HepG2 (cell line): ENCODE measurements around the gene L3MBTL1. TPM values are rescaled to one million over a fixed set of nuclear protein-coding genes. Genes with fewer than 3 reads are reported as not detected.

ENCODE experiments used
- AKAP8 ChIP-seq: sonication (generic); formaldehyde crosslinking; IDR thresholded peaks from 2 replicates; pipeline ENCODE4 v1.5.1; 2020; ENCODE audit warnings: mild to moderate bottlenecking, missing genetic modification reagents
- BHLHE40 ChIP-seq: IDR thresholded peaks from 2 replicates; pipeline ENCODE4 v1.6.1; 2011; ENCODE audit warnings: low read length, improper control_type of control experiment
- EP300 ChIP-seq, 3 experiments: sonication (generic) in 1 of 3; formaldehyde crosslinking in 1 of 3; IDR thresholded peaks; 2 replicates each; pipeline versions ENCODE4 v1.5.1 to v1.6.1; 2011 to 2020; ENCODE audit warnings: low read depth in 2 of 3, low read length in 2 of 3, borderline replicate concordance in 1 of 3, improper control_type of control experiment in 1 of 3, mild to moderate bottlenecking in 1 of 3, missing genetic modification reagents in 1 of 3, moderate library complexity in 1 of 3
- GLI4 ChIP-seq: sonication (generic); formaldehyde crosslinking; IDR thresholded peaks from 2 replicates; pipeline ENCODE4 v1.5.1; 2020; ENCODE audit warnings: missing genetic modification reagents, mild to moderate bottlenecking, moderate library complexity, borderline replicate concordance
- IRF2 ChIP-seq: IDR thresholded peaks from 2 replicates; pipeline ENCODE4 v1.6.1; 2018; ENCODE audit warnings: missing genetic modification reagents, missing compliant biosample characterization
- KLF9 ChIP-seq: IDR thresholded peaks from 2 replicates; pipeline ENCODE4 v1.6.1; 2016; ENCODE audit warnings: low read depth
- NR2F1 ChIP-seq, 2 experiments: fragments of 450-650 bp in 1 of 2; formaldehyde crosslinking in 1 of 2; IDR thresholded peaks; 2 replicates each; pipeline versions ENCODE4 v1.5.0 to v1.6.1; 2016 to 2020; ENCODE audit warnings: mild to moderate bottlenecking in 1 of 2, missing compliant biosample characterization in 1 of 2, missing genetic modification reagents in 1 of 2, moderate library complexity in 1 of 2
- POGZ ChIP-seq: sonication (generic); formaldehyde crosslinking; IDR thresholded peaks from 2 replicates; pipeline ENCODE4 v1.4.0; 2020; ENCODE audit warnings: mild to moderate bottlenecking, missing genetic modification reagents
- POLR2AphosphoS2 ChIP-seq: IDR thresholded peaks from 2 replicates; pipeline ENCODE4 v1.6.1; 2011; ENCODE audit warnings: low read depth, low read length, improper control_type of control experiment
- POLR2AphosphoS5 ChIP-seq: IDR thresholded peaks from 2 replicates; pipeline ENCODE4 v1.6.1; 2012; ENCODE audit warnings: low read depth, low read length
- RBFOX2 ChIP-seq: fragments of 200-400 bp; formaldehyde crosslinking; IDR thresholded peaks from 2 replicates; pipeline ENCODE4 v1.6.1; 2017; ENCODE audit warnings: low read depth, mild to moderate bottlenecking, low read length
- SMAD1 ChIP-seq: sonication (generic); formaldehyde crosslinking; IDR thresholded peaks from 2 replicates; pipeline ENCODE4 v1.4.0; 2020; ENCODE audit warnings: missing genetic modification reagents, low read depth, mild to moderate bottlenecking, borderline replicate concordance
- SMARCE1 ChIP-seq: fragments of 450-650 bp; IDR thresholded peaks from 2 replicates; pipeline ENCODE4 v1.6.1; 2017; ENCODE audit warnings: borderline replicate concordance
- TFAP4 ChIP-seq: sonication (generic); IDR thresholded peaks from 2 replicates; pipeline ENCODE4 v1.6.1; 2016; ENCODE audit warnings: low read depth, borderline replicate concordance
- TFDP2 ChIP-seq: sonication (generic); formaldehyde crosslinking; IDR thresholded peaks from 2 replicates; pipeline ENCODE4 v1.4.0; 2020; ENCODE audit warnings: missing genetic modification reagents
- TGIF2 ChIP-seq: IDR thresholded peaks from 2 replicates; pipeline ENCODE4 v1.6.1; 2016; ENCODE audit warnings: control low read depth, missing compliant biosample characterization
- THAP11 ChIP-seq: IDR thresholded peaks from 2 replicates; pipeline ENCODE4 v1.6.1; 2016; ENCODE audit warnings: missing biosample characterization, missing genetic modification reagents
- ZBTB37 ChIP-seq: sonication (generic); formaldehyde crosslinking; IDR thresholded peaks from 2 replicates; pipeline ENCODE4 v1.4.0; 2020; ENCODE audit warnings: mild to moderate bottlenecking, missing genetic modification reagents
- ZFP1 ChIP-seq: IDR thresholded peaks from 2 replicates; pipeline ENCODE4 v1.6.1; 2016
- ZFP36L1 ChIP-seq: sonication (generic); formaldehyde crosslinking; IDR thresholded peaks from 2 replicates; pipeline ENCODE4 v1.8.0; 2022; ENCODE audit warnings: mild to moderate bottlenecking, missing genetic modification reagents, moderate library complexity
- ZFP90 ChIP-seq: sonication (generic); formaldehyde crosslinking; IDR thresholded peaks from 2 replicates; pipeline ENCODE4 v1.8.0; 2022; ENCODE audit warnings: missing genetic modification reagents, mild to moderate bottlenecking, inconsistent platforms, borderline replicate concordance
- ZFY ChIP-seq: sonication (generic); formaldehyde crosslinking; IDR thresholded peaks from 2 replicates; pipeline ENCODE4 v1.4.0; 2020; ENCODE audit warnings: missing genetic modification reagents
- ZNF264 ChIP-seq: sonication (generic); formaldehyde crosslinking; IDR thresholded peaks from 2 replicates; pipeline ENCODE4 v1.4.0; 2020; ENCODE audit warnings: missing genetic modification reagents
- ZNF44 ChIP-seq: sonication (generic); formaldehyde crosslinking; IDR thresholded peaks from 2 replicates; pipeline ENCODE4 v1.5.1; 2020; ENCODE audit warnings: mild to moderate bottlenecking, missing genetic modification reagents
- ZNF501 ChIP-seq: sonication (generic); formaldehyde crosslinking; IDR thresholded peaks from 2 replicates; pipeline ENCODE4 v1.5.1; 2020; ENCODE audit warnings: mild to moderate bottlenecking, moderate library complexity, missing genetic modification reagents
- ZNF569 ChIP-seq: sonication (generic); formaldehyde crosslinking; IDR thresholded peaks from 2 replicates; pipeline ENCODE4 v1.5.0; 2020; ENCODE audit warnings: mild to moderate bottlenecking, missing genetic modification reagents, moderate library complexity, borderline replicate concordance
- ZNF749 ChIP-seq: sonication (generic); formaldehyde crosslinking; IDR thresholded peaks from 2 replicates; pipeline ENCODE4 v1.8.0; 2022; ENCODE audit warnings: mild to moderate bottlenecking, missing genetic modification reagents, moderate library complexity, borderline replicate concordance
- ZNF766 ChIP-seq: sonication (generic); formaldehyde crosslinking; IDR thresholded peaks from 2 replicates; pipeline ENCODE4 v1.5.0; 2020; ENCODE audit warnings: missing genetic modification reagents, borderline replicate concordance
- ZNF891 ChIP-seq: sonication (generic); formaldehyde crosslinking; IDR thresholded peaks from 2 replicates; pipeline ENCODE4 v1.5.0; 2020; ENCODE audit warnings: mild to moderate bottlenecking, missing genetic modification reagents
- polyA plus RNA-seq, 8 experiments: library from polyadenylated mRNA; depleted of rRNA in 3 of 8; stranded (reverse) in 7 of 8; unstranded in 1 of 8; fragments of >200 nt; fragmentation: Illumina TruSeq in 4 of 8; extraction: Trizol in 4 of 8; gene quantifications; 2 replicates each; pipeline versions ENCODE4 v1.2.1 to v1.2.3, GENCODE V29; 2011 to 2016; ENCODE audit warnings: low read depth in 4 of 8, missing spikeins in 1 of 8, mixed read lengths in 1 of 8; ENCODE audit not compliant: insufficient read depth in 1 of 8
- total RNA-seq, 5 experiments: library from RNA; depleted of rRNA; stranded (reverse); fragments of >200 nt; fragmentation: Illumina TruSeq; extraction: Trizol; gene quantifications; 2 replicates each; pipeline ENCODE4 v1.2.3, GENCODE V29; 2016; ENCODE audit warnings: low read depth in 1 of 5

L3MBTL1 gene
- total and polyA plus RNA-seq, 2 of the 13 experiments (the other 11 are each of a cell fraction or from before 2014, with no cell fraction given): 9.0 to 17.8 TPM

- peak; percentile 16; the same call in 1 of the 2 replicates for TF ChIP-seq ZBTB37 (CRISPR knock-in tag)
- no peak for TF ChIP-seq SMARCE1
- TF ChIP-seq POLR2AphosphoS5: peak; percentile 74
- TF ChIP-seq BHLHE40: peak; percentile 35
- peak; percentile 13; the same call in 1 of the 2 replicates for TF ChIP-seq IRF2 (CRISPR knock-in tag)
- peak; percentile 92 for TF ChIP-seq ZFY (CRISPR knock-in tag)
- no peak for TF ChIP-seq ZNF766
- TF ChIP-seq ZFP1 (CRISPR knock-in tag): no peak
- peak; percentile 73; the same call in 1 of the 2 replicates for TF ChIP-seq POGZ (CRISPR knock-in tag)
- TF ChIP-seq ZNF501 (CRISPR knock-in tag): peak; percentile 85
- no peak for TF ChIP-seq ZNF569 (CRISPR knock-in tag)
- 0 out of 2 replicates have a peak, but pooled peaks have one; percentile 10 for TF ChIP-seq TFDP2 (CRISPR knock-in tag)
- no peak for TF ChIP-seq TGIF2
- no peak for TF ChIP-seq ZFP36L1 (CRISPR knock-in tag)
- no peak; the same call in 1 of the 2 replicates for TF ChIP-seq TFAP4
- peak; percentile 91; the same call in 1 of the 2 replicates for TF ChIP-seq ZNF891 (CRISPR knock-in tag)
- no peak for TF ChIP-seq ZNF749
- TF ChIP-seq ZNF264 (CRISPR knock-in tag): 0 out of 2 replicates have a peak, but pooled peaks have one; percentile 62
- no peak for TF ChIP-seq POLR2AphosphoS2
- no peak for TF ChIP-seq GLI4
- TF ChIP-seq SMAD1 (CRISPR knock-in tag): no peak; the same call in 1 of the 2 replicates
- peak; percentile 76 for TF ChIP-seq RBFOX2
- TF ChIP-seq ZFP90 (CRISPR knock-in tag): peak; percentile 28
- TF ChIP-seq AKAP8 (CRISPR knock-in tag): peak; percentile 81; the same call in 1 of the 2 replicates
- TF ChIP-seq THAP11 (CRISPR knock-in tag): peak; percentile 75
- no peak for TF ChIP-seq EP300 (IDR thresholded peaks at IDR 0.05; ENCODE audit: low read depth in 2 of 2, low read length in 2 of 2)
- no peak for TF ChIP-seq EP300 (CRISPR knock-in tag; IDR thresholded peaks at IDR 0.05; ENCODE audit: borderline replicate concordance)
- TF ChIP-seq KLF9 (CRISPR knock-in tag): no peak
- TF ChIP-seq NR2F1 (CRISPR knock-in tag; IDR thresholded peaks at IDR 0.05): no peak
- TF ChIP-seq ZNF44 (CRISPR knock-in tag): no peak
These were observed 6.6 kb downstream of the L3MBTL1 start (continued) for GRCh38 chr20:43513931-43514647.
